Neural cell (in vitro differentiated cells): ENCODE results near the gene MUC15.

Source experiments
- CTCF ChIP-seq: fragments of 450-650 bp; IDR thresholded peaks from 2 replicates; pipeline ENCODE4 v1.5.1; 2014; ENCODE audit warnings: antibody characterized with exemption, mild to moderate bottlenecking, moderate library complexity; ENCODE audit not compliant: poor library complexity, severe bottlenecking
- EP300 ChIP-seq: fragments of 450-650 bp; conservative IDR thresholded peaks from 2 replicates; pipeline ENCODE4 v1.6.1; 2014; ENCODE audit warnings: antibody characterized with exemption, mild to moderate bottlenecking, moderate library complexity; ENCODE audit not compliant: poor library complexity, severe bottlenecking
- MXI1 ChIP-seq: fragments of 450-650 bp; conservative IDR thresholded peaks from 2 replicates; pipeline ENCODE4 v1.6.1; 2014; ENCODE audit warnings: antibody characterized with exemption, mild to moderate bottlenecking; ENCODE audit not compliant: poor library complexity, severe bottlenecking
- RAD21 ChIP-seq: fragments of 450-650 bp; conservative IDR thresholded peaks from 2 replicates; pipeline ENCODE4 v1.6.1; 2014; ENCODE audit warnings: antibody characterized with exemption, mild to moderate bottlenecking, moderate library complexity

GRCh38 chr11:26593691-26594090 is 21.6 kb upstream of the MUC15 start:
- no peak for TF ChIP-seq CTCF
- TF ChIP-seq RAD21 = no peak
- no peak for TF ChIP-seq MXI1
- TF ChIP-seq EP300 = no peak
